Measurements from ENCODE around the gene NT5DC1.
A peak's percentile ranks its signal among the peaks of the same experiment; 100 is the strongest.

Gene NT5DC1

GRCh38 chr6:116200619-116201249 is 100.1 kb downstream of the NT5DC1 start:
- no peak for DNase-seq

- no peak for DNase-seq
These were observed 100.9 kb downstream of the NT5DC1 start for GRCh38 chr6:116201538-116201937.

- DNase-seq, result no peak
These were observed 104.6 kb downstream of the NT5DC1 start for GRCh38 chr6:116205281-116205680.

GRCh38 chr6:116206231-116206903 is 105.7 kb downstream of the NT5DC1 start:
- DNase-seq, result no peak

GRCh38 chr6:116208056-116208785 is 107.6 kb downstream of the NT5DC1 start:
- no peak for DNase-seq

GRCh38 chr6:116210316-116210715 is 109.7 kb downstream of the NT5DC1 start:
- DNase-seq, result no peak

GRCh38 chr6:116210750-116211425 is 110.2 kb downstream of the NT5DC1 start:
- DNase-seq, result no peak

- no peak for DNase-seq
These were observed 114.0 kb downstream of the NT5DC1 start for GRCh38 chr6:116214681-116215080.

GRCh38 chr6:116215414-116215813 is 114.8 kb downstream of the NT5DC1 start:
- DNase-seq, result no peak

- DNase-seq, result peak; percentile 26
These were observed 116.4 kb downstream of the NT5DC1 start for GRCh38 chr6:116217069-116217468.

GRCh38 chr6:116218172-116218633 is 117.5 kb downstream of the NT5DC1 start:
- DNase-seq, result no peak

GRCh38 chr6:116218866-116219265 is 118.2 kb downstream of the NT5DC1 start:
- DNase-seq, result no peak

GRCh38 chr6:116221067-116221466 is 120.4 kb downstream of the NT5DC1 start:
- DNase-seq, result no peak

- no peak for DNase-seq
These were observed 121.3 kb downstream of the NT5DC1 start for GRCh38 chr6:116221911-116222310.

GRCh38 chr6:116223355-116223754 is 122.7 kb downstream of the NT5DC1 start:
- no peak for DNase-seq

GRCh38 chr6:116229287-116229913 is 128.7 kb downstream of the NT5DC1 start:
- peak; percentile 94 for DNase-seq

- no peak for DNase-seq
These were observed 134.0 kb downstream of the NT5DC1 start for GRCh38 chr6:116234689-116235088.

- DNase-seq, result no peak
These were observed 137.4 kb downstream of the NT5DC1 start for GRCh38 chr6:116238083-116238482.

- DNase-seq, result no peak
These were observed 138.6 kb downstream of the NT5DC1 start for GRCh38 chr6:116239256-116239655.

GRCh38 chr6:116239856-116240255 is 139.2 kb downstream of the NT5DC1 start:
- DNase-seq, result no peak

GRCh38 chr6:116244284-116244683 is 143.6 kb downstream of the NT5DC1 start:
- no peak for DNase-seq

GRCh38 chr6:116246089-116246488 is 145.4 kb downstream of the NT5DC1 start:
- no peak for DNase-seq

- DNase-seq, result no peak
These were observed 146.6 kb downstream of the NT5DC1 start for GRCh38 chr6:116247285-116247684.
